HG02571 (cell line): Measurements from ENCODE around the gene JMJD4.
A peak's percentile ranks its signal among the peaks of the same experiment; 100 is the strongest.

Source experiments
- ATAC-seq: cut with Tn5 transposase; IDR thresholded peaks from one replicate; pipeline ENCODE4 v1.9.1; 2021; ENCODE audit warnings: mild to moderate bottlenecking, moderate library complexity; ENCODE audit not compliant: unreplicated experiment

The JMJD4 gene

DNA sequence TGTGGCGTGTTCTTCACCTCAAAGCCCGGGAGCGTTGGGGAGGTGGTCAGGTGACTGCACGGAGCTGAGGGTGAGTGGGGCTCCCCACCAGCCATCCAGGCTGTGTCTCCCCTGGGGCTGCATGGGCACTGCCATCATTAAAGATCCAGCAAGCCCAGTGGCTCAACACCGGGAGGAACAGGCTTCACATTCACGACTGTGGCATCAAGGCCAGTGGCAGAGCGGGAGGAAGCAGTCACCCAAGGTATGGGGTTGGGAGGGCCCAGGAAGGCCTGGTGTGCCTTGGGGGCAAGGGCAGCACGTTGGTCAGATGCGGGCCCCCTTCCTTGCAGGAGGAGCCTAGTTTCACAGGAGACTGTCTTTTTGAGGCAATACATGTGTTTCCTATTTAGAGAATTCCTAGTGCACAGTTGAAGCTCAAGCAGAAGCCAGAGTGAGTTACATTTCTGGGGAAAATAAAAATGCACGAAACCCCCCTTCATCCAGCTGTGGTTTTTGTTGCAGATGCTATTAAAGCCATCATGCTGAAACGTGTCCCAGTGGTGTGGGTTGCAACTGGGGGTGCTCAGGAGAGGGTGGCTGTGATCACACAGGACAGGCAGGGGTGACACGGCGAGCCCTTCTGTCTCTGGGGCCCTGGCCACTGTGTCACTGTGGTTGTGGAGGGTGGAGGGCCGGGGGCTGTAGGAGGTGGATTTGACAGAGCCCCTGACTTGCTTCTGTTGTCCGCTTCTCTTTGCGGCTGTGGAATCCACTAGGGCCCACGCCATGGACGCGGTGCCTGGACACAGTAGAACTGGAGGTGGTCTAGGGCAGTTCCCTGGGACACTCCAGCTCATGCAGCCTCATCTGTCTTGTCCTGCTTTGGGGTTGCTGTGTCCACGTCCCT, 34.2 kb upstream of the JMJD4 start:
- no peak for ATAC-seq

GRCh38 chr1:227768640-227769039, 33.5 kb upstream of the JMJD4 start:
- no peak for ATAC-seq

- no peak for ATAC-seq
These were observed 33.0 kb upstream of the JMJD4 start for GRCh38 chr1:227768125-227768439.

- ATAC-seq = no peak
These were observed 32.5 kb upstream of the JMJD4 start for GRCh38 chr1:227767401-227768124.

- ATAC-seq = no peak
These were observed 31.7 kb upstream of the JMJD4 start for GRCh38 chr1:227766653-227767277.

GRCh38 chr1:227766015-227766634, 31.0 kb upstream of the JMJD4 start:
- ATAC-seq = no peak

DNA sequence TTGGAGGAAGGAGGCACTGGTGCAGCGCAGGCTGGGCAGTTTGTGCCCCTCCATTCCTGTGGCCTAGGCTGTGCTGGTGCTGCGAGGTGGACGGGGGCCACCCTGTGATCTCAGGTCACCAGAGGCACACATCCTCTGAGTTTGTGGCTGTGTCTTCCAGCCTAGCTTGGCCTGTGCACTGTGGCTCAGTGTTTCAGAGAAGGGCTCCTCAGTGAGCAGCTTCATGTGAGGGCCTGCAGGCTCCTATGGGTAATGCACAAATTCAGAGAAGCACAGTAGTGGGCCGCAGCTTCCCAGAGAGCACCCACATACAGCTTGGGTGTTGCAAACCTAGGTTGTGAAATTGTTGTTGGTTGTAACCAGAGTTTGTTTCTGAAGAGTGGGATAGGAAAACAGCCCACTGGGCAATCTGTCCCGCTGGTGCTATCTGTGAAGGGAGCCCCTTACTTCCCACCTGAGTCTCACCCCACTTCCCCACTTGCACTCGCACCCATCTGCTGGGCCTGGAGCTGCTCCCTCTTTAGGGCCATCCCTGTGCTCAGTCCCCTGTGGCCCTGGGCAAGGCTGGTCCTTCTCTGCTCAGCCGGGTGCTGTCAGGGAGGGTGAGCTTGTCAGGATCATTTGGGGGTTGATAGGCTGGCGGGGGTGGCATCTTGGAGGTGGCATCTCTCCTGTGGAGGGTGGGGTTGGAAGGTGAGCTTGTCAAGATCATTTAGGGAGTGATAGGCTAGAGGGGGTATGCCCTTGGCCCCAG, 30.3 kb upstream of the JMJD4 start:
- no peak for ATAC-seq

DNA sequence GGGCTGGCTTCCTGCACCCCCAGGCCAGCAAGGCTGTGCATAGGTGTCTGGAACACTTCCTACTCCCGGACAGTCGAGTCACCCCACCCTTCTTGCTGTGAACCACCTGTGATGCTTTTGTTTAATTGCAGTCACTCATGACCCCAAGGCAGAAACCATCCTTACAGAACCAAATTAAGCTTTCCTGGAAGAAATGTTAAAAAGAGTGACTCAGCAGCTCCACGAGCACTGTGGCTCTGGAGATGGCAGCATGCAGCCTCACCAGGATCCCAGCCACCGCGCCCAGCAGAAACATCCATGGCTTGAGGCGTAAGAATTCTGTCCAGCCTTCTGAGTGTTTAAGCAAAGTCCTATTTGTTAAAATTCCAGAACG, 28.9 kb upstream of the JMJD4 start:
- no peak for ATAC-seq

GRCh38 chr1:227763246-227764018, 28.3 kb upstream of the JMJD4 start:
- ATAC-seq = no peak

- peak; percentile 66 for ATAC-seq
These were observed 27.3 kb upstream of the JMJD4 start for GRCh38 chr1:227762231-227762911.

- no peak for ATAC-seq
These were observed 26.6 kb upstream of the JMJD4 start for GRCh38 chr1:227761621-227762230.

- no peak for ATAC-seq
These were observed 25.3 kb upstream of the JMJD4 start for GRCh38 chr1:227760377-227760776.

DNA sequence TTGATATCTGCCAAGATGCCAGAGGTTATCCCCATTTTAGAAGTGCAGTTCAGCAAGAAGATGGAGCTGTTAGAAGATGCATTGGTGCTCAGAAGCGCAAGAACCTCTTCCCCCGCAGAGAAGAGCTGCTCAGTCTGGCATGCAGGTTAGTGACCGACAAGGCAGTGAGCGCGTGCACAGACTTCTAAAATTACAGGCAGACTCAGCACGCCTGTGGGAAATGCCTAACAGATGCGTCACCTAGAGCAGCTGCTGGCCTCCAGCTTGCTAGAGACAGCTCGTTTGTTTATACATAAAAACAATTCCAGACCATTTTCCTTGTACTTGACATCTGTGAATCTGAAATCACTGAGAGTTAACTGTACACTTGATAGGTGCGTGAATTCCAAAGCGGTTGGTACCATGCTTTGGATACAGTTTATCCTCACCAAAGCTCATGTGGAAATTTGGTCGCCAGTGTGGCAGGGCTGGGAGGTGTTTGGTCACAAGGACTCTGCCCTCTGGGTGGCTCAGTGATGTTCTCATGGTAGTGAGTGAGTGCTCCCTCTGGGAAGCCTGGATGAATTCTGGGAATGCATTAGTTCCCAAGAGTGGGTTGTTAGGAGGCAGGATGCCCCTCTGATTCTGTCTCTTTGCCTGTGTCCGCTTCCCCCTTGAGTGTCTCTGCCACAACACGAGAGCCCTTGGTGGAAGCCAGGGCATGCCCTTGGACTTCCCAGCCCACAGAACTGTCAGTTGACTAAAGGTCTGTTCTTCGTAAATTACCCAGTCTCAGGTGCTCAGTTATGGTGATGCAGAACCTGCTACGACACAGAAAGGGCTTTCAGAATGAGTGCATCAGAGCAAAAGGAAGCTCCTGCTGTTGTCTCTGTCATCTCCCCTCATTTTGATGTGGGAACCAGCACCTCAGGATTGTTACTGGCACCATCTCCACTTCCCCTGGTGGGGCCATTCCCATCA, 24.5 kb upstream of the JMJD4 start:
- ATAC-seq = no peak

- ATAC-seq = no peak
These were observed 23.3 kb upstream of the JMJD4 start for GRCh38 chr1:227758366-227758765.

DNA sequence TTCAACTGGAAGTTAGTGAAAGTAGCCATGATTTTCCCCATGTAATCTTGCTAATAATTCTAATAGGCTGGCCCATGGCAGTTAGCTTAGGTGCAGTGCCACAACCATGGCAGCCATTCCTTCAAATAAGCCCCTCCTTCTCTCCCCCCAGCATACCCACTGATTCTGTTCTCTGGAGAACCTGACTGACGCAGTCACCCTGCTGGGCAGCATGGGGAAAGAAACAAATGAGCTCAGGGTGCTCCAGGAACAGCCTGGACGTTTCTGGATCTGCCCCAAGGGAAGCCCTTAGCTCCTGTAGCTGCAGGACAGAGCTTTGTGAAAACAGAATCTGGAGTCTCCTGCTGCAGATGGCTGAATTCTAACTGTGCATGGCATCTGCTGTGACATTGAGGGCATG, 22.7 kb upstream of the JMJD4 start:
- ATAC-seq = no peak

DNA sequence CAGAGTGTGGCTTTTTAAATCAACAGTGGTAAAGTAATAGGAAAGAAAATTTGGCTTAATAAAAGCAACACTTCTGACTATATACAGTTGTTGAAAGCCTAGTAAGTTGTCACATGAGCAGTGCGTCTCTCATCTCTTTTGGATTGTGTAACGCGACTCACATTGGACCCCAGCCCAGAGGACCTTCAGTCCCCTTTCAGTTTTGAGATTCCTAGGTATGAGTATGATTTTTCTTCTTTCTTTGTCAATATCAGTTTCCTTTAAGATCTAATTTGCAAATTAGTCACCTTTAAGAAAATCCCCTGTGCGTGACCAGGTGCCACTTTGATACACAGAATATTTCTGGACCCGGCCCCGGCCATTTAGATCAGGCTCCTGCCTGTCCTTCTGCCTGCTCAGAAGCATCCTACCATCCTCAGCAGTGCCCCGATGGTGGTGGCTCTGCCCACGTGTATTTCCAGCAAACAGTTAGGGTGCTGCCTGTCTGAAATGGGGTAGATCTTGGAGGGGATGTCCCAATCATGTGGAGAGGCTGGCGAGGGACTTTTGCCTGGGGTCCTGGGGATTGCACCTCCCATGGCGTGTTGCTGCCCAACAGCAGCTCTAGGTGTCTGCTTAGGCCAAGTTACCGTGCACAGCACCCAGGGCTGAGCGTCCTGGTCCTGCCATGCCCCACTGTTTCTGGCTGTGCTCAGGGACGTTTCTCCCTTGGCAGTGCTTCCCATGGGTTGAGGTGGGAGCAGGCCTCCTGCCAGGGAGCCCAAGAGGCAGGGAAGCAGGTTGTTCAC, 21.3 kb upstream of the JMJD4 start:
- ATAC-seq = no peak

- ATAC-seq = no peak
These were observed 19.9 kb upstream of the JMJD4 start for GRCh38 chr1:227754958-227755357.
